Left kidney (tissue), 2 donors: Measurements from ENCODE around the gene PPP1R11. TPM values are rescaled to one million over a fixed set of nuclear protein-coding genes. Genes with fewer than 3 reads are reported as not detected.
"Not testable (repeated sequence)": the region's sequence is repeated elsewhere in the genome, so short reads cannot be mapped to it uniquely, and the experiment has no call there.

Source experiments
- DNase-seq: peaks from one replicate; pipeline ENCODE4 v3.0.0-alpha.2; 2013
- polyA plus RNA-seq: library from polyadenylated mRNA; unstranded; fragments of 120-200 nt; gene quantifications from one replicate; pipeline ENCODE4 v1.2.1, GENCODE V29; 2013; ENCODE audit not compliant: insufficient read length

Gene PPP1R11
- polyA plus RNA-seq, 1 donor = 60.1 TPM

DNA sequence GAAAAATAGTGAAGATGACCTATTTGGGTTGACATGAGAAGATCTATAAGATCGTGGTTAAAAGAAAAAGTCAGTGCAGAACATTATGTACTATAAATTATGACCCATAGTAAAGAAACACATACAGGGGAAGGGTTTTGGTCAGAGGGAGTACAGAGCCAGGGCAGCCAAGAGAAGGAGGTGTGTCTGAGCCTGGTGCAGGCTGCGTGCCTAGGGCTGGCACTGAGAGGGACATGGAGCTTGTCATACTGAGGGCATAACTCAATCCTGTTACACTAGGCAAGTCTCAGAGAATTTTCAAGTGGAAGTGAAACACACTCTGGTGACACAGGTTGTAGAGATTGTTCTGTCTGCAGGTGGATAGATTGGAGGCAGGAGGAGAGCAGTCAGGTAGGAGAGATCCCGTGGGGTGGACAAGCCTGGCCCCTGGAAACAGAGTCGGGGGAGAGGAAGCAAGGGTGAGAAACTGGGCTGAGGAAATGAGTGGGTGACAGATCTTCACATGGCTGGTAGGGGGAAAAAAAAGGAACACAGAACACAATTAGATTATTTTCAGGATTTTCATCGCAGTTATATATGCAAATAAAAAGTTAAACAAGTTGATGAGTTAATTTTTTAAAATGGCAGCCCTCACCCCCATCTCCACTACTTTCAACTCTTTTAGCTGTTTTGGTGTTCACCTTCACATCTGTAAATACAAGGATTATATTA is 27.1 kb downstream of the PPP1R11 start:
- DNase-seq = no peak

DNA sequence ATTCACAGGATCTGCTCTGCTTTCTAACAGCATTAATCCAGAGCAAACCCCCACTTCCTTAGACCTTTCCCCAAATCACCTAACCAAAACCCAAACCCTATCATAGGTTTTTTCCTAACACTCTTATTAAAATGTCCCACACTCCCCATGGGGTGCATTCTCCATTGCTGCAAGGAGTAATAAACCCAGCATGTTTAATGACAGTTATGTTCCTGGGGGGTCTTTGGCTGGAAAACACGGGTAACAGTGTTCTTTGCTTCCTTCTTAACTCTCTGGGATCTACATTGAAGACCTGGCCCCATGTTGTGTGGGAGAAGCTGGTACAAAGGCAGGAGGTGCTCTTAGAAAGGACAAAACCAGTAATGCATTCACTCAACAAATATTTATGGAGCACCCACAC is 29.8 kb downstream of the PPP1R11 start:
- DNase-seq = no peak

DNA sequence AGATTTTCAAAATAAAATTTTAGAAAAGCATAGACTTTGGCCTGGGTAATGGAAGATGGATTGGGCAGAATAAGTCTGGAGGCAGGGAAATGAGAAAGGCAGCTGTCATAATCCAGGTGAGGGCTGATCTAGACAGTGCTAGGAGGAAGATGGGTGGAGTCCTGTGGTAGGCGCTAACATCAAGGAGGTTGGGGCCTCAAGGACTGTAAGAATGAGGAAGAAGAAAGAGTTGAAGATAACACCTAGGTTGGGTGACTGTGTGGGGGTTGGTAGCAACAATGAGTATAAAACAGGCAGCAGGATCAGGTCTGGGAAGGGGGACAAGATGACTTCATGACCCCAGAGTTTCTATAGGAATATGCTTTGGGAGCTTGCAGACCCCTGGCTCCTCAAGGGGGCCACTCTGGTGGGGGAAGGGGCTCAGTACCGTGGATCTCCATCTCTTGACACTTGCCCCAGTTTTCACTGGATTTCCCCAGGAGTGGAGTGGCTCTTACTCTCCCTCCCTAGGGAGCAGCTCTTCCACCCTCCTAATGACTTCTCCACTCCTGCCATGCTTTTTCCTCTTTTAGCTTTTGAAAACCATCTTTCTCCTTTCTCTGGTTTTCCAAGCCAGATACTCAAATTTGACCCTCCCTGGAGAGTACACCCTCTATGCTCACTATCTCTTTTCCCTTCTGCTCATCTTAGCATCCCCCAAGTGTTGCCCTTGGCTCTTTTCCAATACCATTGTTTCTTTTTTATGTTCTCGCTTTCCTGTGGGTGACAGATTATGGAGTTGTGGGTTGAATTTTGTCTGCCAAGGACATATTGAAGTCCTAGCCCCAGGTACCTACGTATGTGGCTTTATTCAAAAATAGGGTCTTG is 31.1 kb downstream of the PPP1R11 start:
- no peak for DNase-seq

DNA sequence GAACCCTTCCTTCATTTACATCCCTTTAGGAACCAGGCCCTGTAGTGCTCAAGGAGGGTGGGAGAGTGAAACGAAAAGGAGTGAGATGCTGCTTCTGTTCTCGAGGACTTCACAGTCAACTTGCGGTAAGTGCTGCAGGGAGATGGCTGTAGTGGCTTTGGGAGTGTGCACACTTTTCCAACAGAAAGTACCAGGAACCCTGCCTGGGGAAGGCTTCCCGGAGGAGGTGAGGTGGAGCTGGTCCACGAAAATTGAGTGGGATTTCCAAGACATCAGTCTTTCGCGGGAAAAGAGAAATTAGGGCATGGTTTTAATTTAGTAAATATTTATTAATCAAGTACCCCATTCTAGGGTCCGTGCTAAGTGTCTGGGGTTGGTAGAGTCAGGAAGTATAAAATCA is 33.2 kb downstream of the PPP1R11 start:
- DNase-seq = no peak

DNA sequence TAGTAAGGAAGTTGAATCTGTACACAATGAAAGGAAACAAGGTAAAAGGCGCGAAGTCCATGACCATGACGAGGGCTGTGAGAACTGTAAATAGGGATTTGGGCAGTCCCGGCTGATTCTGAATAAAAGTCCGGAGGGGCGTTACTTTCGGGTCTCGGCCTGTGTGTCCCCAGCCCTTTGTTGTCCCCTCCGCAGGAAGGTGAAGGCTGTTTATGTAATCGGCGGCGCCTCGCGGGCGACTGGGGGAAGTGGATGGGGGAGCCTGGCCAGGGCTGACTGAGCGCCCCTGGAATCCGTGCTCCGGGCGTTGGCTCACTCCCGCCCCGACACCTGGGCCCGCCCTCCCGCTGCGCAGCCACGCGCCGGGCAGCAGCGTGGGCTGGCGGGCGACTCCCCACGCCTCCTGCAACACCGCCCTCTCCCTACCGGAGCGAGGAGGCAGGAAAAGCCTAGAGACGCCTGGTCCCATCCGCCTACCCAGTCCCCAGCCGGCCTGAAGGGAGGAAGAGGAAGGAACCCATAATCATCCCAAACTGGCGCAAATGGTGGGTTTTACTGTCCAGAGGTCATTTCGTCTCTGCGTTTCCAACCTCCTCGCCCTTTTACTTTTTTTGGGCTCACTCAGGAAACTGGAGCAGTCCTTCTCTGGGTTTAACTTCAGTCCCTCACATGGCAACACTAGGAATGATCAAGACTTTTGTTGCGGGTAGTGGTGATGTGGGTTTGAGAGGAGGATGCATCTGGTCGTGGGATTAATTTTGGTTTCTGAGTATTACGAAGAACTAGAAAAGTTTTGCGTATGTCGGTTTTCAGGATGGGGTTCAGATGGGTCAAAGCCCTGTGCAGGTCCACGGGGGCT is 33.8 kb downstream of the PPP1R11 start:
- DNase-seq = peak; percentile 15

DNA sequence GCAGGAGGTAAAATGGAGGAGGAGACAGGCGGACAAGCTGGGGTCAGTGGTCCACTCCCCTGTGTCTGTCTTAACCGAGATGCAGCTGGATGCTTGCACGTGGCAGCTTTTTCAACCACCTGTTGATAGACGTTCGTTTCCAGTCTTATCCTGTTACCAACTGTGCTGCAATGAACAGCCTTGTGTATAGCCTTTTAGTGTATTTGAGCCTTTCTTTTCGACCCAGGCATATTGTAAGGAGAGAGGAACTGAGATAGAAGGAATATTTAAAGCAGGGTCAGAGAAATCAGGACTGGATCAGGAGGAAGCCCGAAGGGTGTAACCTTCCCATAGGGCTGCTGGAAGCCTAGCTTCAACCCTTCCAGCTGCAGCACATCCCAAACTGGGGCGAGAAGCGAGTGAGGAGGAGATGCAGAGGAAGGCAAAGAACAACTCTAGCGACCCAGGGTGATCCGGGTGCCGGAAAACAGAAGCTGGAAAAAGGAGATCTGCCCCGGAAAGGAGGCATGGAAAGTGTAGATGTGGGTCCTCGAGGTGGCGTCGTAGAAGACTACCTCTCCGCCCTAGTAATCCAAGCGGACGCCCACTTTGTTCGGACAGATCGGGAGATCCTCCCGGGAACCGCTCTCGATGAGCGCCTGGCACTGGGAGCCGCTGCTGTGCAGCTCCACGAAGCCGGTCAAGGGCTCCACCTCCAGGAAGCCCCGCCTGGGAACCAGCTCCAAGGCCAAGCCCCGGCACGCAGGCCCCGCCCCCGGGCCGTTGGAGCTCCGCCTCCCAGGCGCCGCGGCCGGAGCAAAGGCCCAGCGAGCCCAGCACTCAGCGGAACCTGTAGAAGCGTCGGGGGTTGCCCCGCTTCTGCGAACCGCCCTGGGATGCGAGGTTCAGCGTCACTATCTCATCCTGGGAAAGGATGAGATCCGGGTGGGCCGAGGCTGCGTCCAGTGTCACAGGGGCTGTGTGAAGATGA is 34.7 kb downstream of the PPP1R11 start:
- peak; percentile 82 for DNase-seq

DNA sequence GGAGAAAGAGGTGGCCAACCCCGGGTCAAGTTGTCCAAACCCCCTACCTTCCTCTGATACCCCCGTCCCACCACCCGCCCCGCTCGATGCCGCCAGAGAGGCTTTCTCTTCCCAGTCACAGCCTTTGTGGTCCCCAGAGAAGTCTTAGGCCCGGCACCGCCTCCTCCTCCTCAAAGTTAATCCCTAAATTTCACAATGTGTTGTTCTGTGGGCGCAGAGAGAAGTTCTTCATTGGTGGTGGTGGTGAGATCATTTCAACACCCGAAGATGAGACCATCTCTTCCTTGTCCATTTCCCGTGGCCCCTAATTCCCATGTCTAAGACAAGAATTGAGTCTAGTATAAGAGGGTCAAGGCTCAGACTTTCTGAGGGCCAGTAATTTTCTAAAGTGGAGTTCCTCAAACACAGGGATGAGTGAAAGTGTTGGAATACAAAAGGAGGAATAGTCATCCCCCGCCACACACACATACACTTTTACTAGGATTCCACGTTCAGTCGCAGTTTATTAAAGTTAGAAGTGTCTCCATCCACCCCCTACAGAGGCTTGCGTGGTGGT is 35.5 kb downstream of the PPP1R11 start:
- no peak for DNase-seq

DNA sequence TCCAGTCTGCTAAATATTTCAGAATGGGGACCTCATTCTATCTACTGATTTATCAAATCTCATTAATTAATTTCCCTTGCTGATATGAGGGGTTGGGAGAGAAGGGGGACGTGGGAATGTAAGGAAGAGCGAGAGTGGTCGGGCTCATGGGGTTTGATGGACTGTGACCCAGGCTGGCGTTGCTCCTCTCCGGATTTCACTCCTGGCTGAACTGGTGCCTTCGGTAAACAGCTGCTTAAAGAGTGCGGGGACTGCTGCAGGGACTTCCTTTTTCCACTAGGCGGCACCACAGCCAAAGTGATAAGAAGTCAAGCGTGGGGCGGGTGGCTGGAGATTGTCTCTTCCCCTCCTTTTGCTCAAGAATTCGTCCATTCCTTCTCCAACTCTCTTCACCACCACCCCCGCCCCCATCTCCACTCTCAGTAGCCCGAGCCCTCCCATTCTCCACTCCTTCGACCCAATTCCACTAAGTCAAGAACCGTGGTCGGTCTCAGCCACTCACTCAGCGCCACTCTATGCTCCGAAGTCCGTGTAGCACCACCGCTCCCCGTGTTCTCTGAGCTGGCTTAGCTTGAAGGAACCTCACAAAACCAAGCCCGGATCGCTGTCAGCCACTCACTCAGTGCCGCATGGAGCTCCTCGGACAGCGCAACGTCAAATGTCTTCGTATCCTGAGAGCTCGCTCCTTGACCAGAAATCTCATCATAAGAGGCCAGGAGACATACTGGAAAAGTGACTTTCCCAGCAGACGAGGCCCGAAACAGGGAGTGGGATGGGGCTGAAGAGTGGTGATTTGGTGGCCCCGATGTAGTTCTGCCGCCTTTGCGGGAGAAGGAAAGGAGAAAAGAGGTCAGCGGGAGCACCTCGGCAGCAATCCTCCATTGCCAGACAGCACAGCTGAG is 36.2 kb downstream of the PPP1R11 start:
- peak; percentile 92 for DNase-seq

DNA sequence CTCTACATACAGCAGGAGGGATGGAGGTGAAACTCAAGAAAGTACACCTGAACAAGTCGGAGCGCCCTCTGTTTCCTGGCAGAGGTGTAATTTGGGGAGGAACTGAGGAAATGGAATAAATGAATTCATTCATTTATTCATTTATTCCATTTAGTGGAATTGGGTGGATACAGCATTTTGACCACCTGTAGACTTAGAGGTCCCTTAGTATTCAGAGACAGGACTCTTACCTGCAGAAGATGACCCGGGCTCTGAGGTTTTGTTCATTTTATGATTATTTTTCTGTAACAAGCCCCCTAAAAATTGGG is 36.8 kb downstream of the PPP1R11 start:
- no peak for DNase-seq

DNA sequence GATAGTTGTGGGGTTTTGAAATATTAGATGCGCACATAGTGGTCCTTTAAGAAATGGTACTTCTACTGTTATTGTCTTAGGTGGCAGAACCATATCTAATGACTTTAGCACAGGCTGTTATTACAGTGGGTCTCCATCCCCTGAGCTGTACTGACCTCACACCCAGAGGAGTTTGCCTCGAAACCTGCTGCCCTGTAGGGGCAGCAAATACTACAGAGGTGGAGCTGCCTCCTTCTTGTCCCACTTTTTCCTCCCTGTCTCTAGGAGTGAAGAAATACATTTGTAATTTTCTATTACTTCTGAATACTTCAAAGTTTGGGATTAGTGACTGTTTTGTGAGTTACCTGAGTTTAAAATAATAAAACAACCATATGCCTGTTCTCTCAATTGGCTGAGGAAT is 37.7 kb downstream of the PPP1R11 start:
- DNase-seq = no peak

DNA sequence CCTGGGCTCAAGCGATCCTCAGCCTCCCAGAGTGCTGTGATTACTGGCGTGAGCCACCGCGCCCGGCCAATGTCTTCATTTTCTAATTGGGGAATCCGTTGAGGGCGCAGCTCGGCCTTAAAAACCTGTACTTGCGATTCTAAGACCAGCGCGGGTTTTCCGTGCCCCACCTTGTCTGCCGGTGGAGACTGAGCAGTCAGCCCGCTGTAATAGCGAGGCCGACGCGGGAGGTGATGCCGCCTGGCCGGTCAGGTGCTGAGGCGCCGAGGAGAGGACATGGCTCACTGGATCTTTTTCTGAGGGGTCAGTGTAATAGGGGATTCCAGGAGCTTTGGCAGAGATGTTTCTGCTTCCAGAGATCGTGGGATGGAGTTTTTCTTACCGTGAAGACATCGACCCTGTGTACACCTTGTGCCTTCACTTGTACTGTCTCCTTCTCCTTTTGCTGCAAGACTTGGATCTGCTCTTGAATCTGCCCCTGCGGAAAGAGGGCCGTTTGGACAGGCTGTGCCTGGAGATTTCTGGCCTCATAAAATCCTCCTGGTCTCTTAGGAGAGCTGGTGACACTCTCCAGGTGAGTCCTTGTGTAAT is 44.4 kb downstream of the PPP1R11 start:
- DNase-seq = no peak

DNA sequence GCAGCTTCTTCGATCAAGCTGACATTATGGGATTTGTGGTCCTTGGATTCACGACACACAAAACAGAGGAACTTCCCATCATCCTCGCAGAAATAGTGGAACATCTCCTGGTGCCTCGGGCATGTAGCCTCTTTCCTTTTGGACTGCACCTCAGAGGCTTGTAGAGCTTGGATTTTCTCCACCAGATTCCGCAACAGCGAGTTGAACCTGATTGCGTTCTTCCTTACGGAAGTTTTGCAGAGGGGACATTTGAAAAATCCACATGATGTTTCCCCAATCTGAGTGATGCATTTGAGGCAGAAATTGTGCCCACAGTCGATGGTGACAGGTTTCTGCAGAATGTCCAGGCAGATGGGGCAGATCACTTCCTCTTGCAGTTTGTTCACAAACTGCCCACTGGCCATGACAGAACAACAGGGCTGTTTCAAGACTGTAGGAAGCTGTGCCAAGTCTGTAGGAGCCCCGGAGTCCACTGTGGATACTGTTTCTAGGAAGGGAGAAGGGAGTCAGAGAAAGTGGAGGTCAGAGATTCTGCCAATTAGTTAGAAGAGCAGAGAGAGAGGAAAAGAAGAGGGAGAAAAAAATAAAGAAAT is 45.5 kb downstream of the PPP1R11 start:
- no peak for DNase-seq

DNA sequence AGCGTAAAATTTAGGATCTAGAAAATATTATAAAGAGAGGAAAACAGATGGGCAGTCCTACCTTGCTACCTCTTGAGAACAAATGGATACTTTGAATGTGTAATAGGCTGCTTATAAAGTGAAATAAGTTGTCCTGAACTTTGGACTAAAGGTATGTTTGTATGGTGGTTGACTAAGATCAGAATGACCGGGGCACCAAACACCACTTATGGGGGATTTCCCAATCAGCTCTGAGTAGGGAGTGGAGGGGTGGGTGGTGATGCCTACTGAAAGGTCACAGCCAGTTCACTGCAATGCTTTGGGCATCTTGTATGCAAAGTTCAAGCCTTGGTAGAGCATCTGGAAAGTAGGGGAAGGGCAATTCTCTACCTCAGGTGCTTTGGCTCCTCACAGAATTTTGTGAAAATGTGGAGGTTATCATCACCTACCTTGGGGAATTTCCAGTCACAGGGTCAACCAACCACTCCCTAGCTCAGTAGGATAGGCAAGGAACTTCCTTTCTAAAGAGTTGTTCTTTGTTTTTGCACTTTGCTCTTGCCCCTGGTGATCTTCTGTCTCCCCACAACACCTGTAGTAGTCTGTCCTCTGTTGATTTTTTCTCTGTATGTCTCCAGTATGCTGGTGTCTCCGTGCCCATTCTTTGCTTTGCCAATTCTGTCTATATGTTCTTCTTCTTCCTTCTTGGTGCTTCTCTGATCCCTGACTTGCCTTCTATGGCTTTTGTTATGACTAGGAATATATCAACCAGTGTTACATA is 46.2 kb downstream of the PPP1R11 start, which contains the start of gene TRIM31:
Gene TRIM31, minus strand, starts transcription at position 88 of the 757 bp plus-strand sequence. CDS start 285 bp downstream, outside the sequence.
- DNase-seq = no peak

DNA sequence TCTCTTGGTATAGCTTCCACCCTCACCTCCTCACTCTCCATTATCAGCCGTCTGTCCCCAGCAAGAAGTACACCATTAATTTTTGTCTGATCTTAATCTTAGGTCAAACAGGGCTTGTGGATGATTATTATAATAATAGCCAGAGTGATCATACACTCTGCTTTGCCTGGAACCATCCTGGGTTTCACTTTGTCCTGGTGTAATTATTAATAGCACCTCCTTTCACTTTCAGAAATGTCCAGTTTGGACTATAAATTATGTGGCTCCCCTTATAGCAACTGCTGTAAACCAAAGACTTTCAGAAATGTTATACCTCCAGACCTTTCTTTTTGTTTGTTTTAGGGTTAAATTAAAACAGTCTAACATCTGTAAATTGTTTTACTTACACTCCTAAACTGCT is 46.8 kb downstream of the PPP1R11 start:
- no peak for DNase-seq

DNA sequence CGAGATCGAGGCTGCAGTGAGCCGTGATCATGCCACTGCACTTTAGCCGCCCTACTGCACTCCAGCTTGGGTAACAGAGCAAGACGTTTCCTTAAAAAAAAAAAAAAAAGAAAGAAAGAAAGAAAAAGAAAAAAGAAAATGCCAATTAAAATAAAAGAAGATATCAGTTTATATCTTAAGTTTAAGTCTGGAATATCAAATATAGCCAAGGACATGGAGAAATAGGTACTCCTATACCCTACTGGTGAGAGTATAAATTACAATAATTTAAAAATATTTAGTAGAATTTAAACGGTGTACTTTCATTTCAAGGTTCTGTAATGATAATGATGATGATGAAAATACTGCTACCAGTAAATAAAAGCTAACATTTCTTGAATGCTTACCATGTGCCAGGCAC is 49.7 kb downstream of the PPP1R11 start:
- no peak for DNase-seq

DNA sequence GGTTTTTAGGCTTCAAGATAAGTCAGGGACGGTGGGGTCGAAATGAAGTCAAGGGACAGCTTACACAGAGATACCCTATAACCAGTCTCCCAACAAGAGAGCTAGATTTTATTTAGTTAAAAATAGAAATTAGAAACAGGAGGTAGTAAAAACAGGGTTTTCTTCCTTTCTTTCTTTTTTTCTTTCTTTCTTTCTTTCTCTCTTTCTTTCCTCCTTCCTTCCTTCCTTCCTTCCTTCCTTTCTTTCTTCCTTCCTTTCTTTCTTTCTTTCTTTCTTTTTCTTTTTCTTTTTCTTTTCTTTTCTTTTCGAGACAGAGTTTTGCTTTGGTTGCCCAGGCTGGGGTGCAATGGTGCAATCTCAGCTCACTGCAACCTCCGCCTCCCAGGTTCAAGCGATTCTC is 51.7 kb downstream of the PPP1R11 start:
- not testable (repeated sequence) for DNase-seq
